NT2/D1 (cell line): ENCODE results near the gene GULP1.

ENCODE experiments used
- SUZ12 ChIP-seq: IDR thresholded peaks from 2 replicates; pipeline ENCODE4 v1.6.1; 2011; ENCODE audit not compliant: insufficient read length, insufficient read depth; ENCODE audit errors: extremely low read depth
- YY1 ChIP-seq: IDR thresholded peaks from 2 replicates; pipeline ENCODE4 v1.6.1; 2011; ENCODE audit not compliant: insufficient read length, insufficient read depth
- ZNF274 ChIP-seq: IDR thresholded peaks from 2 replicates; pipeline ENCODE4 v1.6.1; 2011; ENCODE audit warnings: mild to moderate bottlenecking, low read depth, low read length

DNA sequence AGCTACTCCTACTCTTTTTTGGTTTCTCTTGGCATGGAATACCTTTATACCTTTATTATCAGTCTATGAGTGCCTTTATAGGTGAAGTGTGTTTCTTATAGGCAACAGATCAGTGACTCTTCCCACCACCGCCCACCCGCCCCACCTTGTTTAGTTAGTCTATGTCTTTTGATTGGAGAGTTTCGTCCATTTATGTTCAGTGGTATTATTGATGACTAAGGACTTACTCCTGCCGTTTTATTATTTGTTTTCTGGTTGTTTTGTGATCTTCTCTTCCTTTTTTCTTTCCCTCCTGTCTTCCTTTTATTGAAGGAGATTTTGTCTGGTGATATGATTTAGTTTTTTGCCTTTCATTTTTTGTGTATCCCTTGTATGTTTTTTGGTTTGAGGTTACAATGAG lies 179.5 kb downstream of the GULP1 start:
- TF ChIP-seq YY1 (no peak), ZNF274 (no peak), SUZ12 (no peak)
